ENCODE data around the gene TRPC4AP.

DNA sequence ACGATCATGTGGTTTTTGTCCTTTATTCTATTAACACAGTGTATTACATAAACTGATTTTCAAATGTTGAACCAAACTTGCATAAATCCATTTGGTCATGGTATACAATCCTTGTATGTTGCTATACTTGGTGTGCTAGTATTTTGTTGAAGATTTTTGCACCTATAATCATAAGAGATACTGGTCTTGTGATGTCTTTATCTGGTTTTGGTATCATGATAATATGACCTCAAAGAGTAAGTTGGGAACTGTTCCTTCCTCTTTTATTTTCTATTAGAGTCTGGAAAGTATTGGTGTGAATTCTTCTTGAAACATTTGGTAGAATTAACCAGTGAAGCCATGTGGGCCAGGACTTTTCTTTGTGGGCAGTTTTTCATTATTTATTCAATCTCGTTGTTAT is 65.3 kb downstream of the TRPC4AP start:
- no peak for TF ChIP-seq POLR2AphosphoS5 (IDR thresholded peaks at IDR 0.05)
- TF ChIP-seq, protein P1, sequence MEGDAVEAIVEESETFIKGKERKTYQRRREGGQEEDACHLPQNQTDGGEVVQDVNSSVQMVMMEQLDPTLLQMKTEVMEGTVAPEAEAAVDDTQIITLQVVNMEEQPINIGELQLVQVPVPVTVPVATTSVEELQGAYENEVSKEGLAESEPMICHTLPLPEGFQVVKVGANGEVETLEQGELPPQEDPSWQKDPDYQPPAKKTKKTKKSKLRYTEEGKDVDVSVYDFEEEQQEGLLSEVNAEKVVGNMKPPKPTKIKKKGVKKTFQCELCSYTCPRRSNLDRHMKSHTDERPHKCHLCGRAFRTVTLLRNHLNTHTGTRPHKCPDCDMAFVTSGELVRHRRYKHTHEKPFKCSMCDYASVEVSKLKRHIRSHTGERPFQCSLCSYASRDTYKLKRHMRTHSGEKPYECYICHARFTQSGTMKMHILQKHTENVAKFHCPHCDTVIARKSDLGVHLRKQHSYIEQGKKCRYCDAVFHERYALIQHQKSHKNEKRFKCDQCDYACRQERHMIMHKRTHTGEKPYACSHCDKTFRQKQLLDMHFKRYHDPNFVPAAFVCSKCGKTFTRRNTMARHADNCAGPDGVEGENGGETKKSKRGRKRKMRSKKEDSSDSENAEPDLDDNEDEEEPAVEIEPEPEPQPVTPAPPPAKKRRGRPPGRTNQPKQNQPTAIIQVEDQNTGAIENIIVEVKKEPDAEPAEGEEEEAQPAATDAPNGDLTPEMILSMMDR (IDR thresholded peaks at IDR 0.05): no peak
- no peak for TF ChIP-seq POLR2A (IDR thresholded peaks at IDR 0.05)
- no peak for TF ChIP-seq EP300 (IDR thresholded peaks at IDR 0.05)
